ENCODE measurements around the gene ENPP5. TPM values are rescaled to one million over a fixed set of nuclear protein-coding genes. Genes with fewer than 3 reads are reported as not detected.

Gene ENPP5
- total RNA-seq, 1 donor from 2014 or later, result not detected

DNA sequence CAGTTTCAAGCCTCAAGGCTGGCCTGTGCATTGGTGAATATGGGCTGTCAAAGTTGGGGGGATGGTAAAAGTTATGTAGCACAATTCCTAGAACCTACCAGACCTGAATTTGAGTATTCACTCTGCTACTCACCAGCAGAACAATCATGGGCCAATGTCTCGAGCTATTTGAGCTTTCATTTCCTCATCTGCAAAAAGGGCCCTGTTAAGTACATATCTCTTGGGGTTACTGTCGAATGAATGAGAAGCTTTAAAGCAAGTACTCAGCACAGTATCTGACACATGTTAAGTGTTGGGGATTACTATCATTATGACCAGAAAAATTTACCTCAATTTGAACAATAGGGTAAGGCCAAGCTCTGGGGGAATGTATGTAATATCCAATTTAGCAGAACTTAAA, 54.5 kb downstream of the ENPP5 start:
- Mint-ChIP-seq H3K27ac (no peak overlapping the region), H3K9me3 (peaks cover 10% of the 10 kb centered on the region), H3K36me3 (ENCODE audit: low read depth) (no peaks in the 10 kb centered on the region), H3K4me3 (no peak overlapping the region), H3K4me1 (peaks cover 5% of the 10 kb centered on the region), H3K27me3 (no peaks in the 10 kb centered on the region)
- DNase-seq, result no peak
- intact Hi-C loops (cut with micrococcal nuclease), result no loop called here

DNA sequence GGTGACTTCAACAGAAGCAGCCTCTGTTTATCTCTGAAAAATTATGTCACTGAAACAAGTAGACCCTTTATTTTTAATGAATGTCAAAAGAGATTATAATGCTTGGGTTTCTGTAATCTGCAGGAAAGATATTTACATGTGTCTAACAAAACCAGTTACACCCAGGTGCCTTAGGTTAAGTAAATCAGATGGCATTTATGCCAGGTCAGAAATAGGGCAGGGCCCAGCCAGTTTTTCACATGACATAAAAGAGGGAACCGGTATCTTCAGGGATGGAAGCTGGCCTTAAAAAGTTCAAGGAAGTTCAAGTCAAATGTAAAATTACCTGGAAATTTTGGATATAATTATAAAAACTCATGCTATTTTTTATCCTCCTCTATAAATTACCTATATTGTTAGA, 55.1 kb downstream of the ENPP5 start:
- H3K4me1 Mint-ChIP-seq, result peaks cover 5% of the 10 kb centered on the region
- no peaks in the 10 kb centered on the region for H3K27me3 Mint-ChIP-seq
- H3K27ac Mint-ChIP-seq, result no peak overlapping the region
- DNase-seq, result no peak
- peaks cover 11% of the 10 kb centered on the region for H3K9me3 Mint-ChIP-seq
- intact Hi-C loops (cut with micrococcal nuclease), result no loop called here
- H3K36me3 Mint-ChIP-seq (ENCODE audit: low read depth), result no peaks in the 10 kb centered on the region
- no peak overlapping the region for H3K4me3 Mint-ChIP-seq

- H3K9me3 Mint-ChIP-seq, result peaks cover 11% of the 10 kb centered on the region
- intact Hi-C loops (cut with micrococcal nuclease), result no loop called here
- peaks cover 2% of the 10 kb centered on the region for H3K4me1 Mint-ChIP-seq
- H3K36me3 Mint-ChIP-seq (ENCODE audit: low read depth), result no peaks in the 10 kb centered on the region
- H3K4me3 Mint-ChIP-seq, result no peak overlapping the region
- no peak for DNase-seq
- H3K27ac Mint-ChIP-seq, result no peak overlapping the region
- H3K27me3 Mint-ChIP-seq, result no peaks in the 10 kb centered on the region
These were observed 57.4 kb downstream of the ENPP5 start for GRCh38 chr6:46113370-46113769.

Other genes with a start within 250 kb of the ENPP5 start
- 1.1 and 2.0 TPM in 2 replicates for gene CLIC5, start 155.1 kb downstream of the ENPP5 start, total RNA-seq
- 5.3 and 6.0 TPM in 2 replicates for gene ENPP4, start 41.0 kb downstream of the ENPP5 start, total RNA-seq

Measured in activated CD4-positive, alpha-beta T cell treated with anti-CD3 and anti-CD28 coated beads, Interleukin-2, amount 10 ng/mL, durations not matched to agents 24 days and 14 days (primary cell).